Neural crest cell (in vitro differentiated cells): ENCODE measurements around the gene HYAL2. TPM values are rescaled to one million over a fixed set of nuclear protein-coding genes. Genes with fewer than 3 reads are reported as not detected.
A peak's percentile ranks its signal among the peaks of the same experiment; 100 is the strongest.

Experiments
- DNase-seq: peaks from one replicate; pipeline ENCODE4 v3.0.0; 2021; ENCODE audit warnings: low read depth, mixed read lengths, low spot score
- H3K27ac Mint-ChIP-seq: one replicate; pipeline ENCODE4 v1.8.0; 2021; ENCODE audit warnings: mild to moderate bottlenecking, mixed read lengths; ENCODE audit not compliant: unreplicated experiment
- H3K27me3 Mint-ChIP-seq: 2 replicates; pipeline ENCODE4 v1.8.0; 2021; ENCODE audit warnings: low read depth, mild to moderate bottlenecking, mixed read lengths
- H3K36me3 Mint-ChIP-seq: 2 replicates; pipeline ENCODE4 v1.8.0; 2021; ENCODE audit warnings: low read depth, mild to moderate bottlenecking, mixed read lengths
- H3K4me1 Mint-ChIP-seq: 2 replicates; pipeline ENCODE4 v1.8.0; 2021; ENCODE audit warnings: mixed read lengths
- H3K4me3 Mint-ChIP-seq: one replicate; pipeline ENCODE4 v1.8.0; 2021; ENCODE audit warnings: mild to moderate bottlenecking, mixed read lengths
- H3K9me3 Mint-ChIP-seq: 2 replicates; pipeline ENCODE4 v1.8.0; 2021; ENCODE audit warnings: mixed read lengths
- CTCF ChIP-seq: fragments of 200-600 bp; sonication (generic); conservative IDR thresholded peaks from 2 replicates; pipeline ENCODE4 v1.5.0; 2021; ENCODE audit warnings: antibody characterized with exemption, mild to moderate bottlenecking
- total RNA-seq: library from RNA; stranded (reverse); gene quantifications from 2 replicates; pipeline ENCODE4 v1.2.1, GENCODE V29; 2021

The HYAL2 gene
- total RNA-seq, 1 donor from 2014 or later = 78.0 TPM

GRCh38 chr3:50347187-50347813 is 24.8 kb upstream of the HYAL2 start:
- Mint-ChIP-seq H3K4me1 (peaks cover 34% of the 10 kb centered on the region), H3K36me3 (no peaks in the 10 kb centered on the region), H3K27me3 (peaks cover 19% of the 10 kb centered on the region), H3K9me3 (no peaks in the 10 kb centered on the region), H3K27ac (no peak overlapping the region), H3K4me3 (peak overlapping the region; percentile 84)
- DNase-seq = peak; percentile 71
- TF ChIP-seq CTCF = peak; percentile 80

- peaks cover 35% of the 10 kb centered on the region for H3K27me3 Mint-ChIP-seq
- no peak within 1 kb of the TSS for H3K27ac Mint-ChIP-seq
- no peaks in the 10 kb centered on the region for H3K36me3 Mint-ChIP-seq
- no peak for TF ChIP-seq CTCF
- H3K4me3 Mint-ChIP-seq = peak within 1 kb of the TSS; percentile 86
- H3K9me3 Mint-ChIP-seq = no peaks in the 10 kb centered on the region
- H3K4me1 Mint-ChIP-seq = peaks cover 25% of the 10 kb centered on the region
- DNase-seq = peak; percentile 63
Measured at GRCh38 chr3:50345586-50346234, 23.2 kb upstream of the HYAL2 start, which contains the start of gene ZMYND10. ZMYND10 (minus strand) TSS chr3:50345732; CDS start chr3:50345579, 153 bp downstream.

- no peaks in the 10 kb centered on the region for H3K9me3 Mint-ChIP-seq
- H3K36me3 Mint-ChIP-seq = no peaks in the 10 kb centered on the region
- DNase-seq = no peak
- H3K27ac Mint-ChIP-seq = no peak overlapping the region
- peak overlapping the region; percentile 86 for H3K4me3 Mint-ChIP-seq
- TF ChIP-seq CTCF = no peak
- H3K4me1 Mint-ChIP-seq = peaks cover 18% of the 10 kb centered on the region
- H3K27me3 Mint-ChIP-seq = peaks cover 37% of the 10 kb centered on the region
Measured at GRCh38 chr3:50345008-50345407, 22.5 kb upstream of the HYAL2 start.

GRCh38 chr3:50342813-50343633 is 20.5 kb upstream of the HYAL2 start:
- peaks cover 49% of the 10 kb centered on the region for H3K27me3 Mint-ChIP-seq
- peaks cover 28% of the 10 kb centered on the region for H3K4me1 Mint-ChIP-seq
- no peak overlapping the region for H3K27ac Mint-ChIP-seq
- no peaks in the 10 kb centered on the region for H3K36me3 Mint-ChIP-seq
- H3K9me3 Mint-ChIP-seq = no peaks in the 10 kb centered on the region
- DNase-seq = no peak
- H3K4me3 Mint-ChIP-seq = peak overlapping the region; percentile 43
- no peak for TF ChIP-seq CTCF

- Mint-ChIP-seq H3K36me3 (no peaks in the 10 kb centered on the region), H3K27me3 (peaks cover 54% of the 10 kb centered on the region), H3K4me3 (no peak overlapping the region), H3K4me1 (peaks cover 27% of the 10 kb centered on the region), H3K9me3 (no peaks in the 10 kb centered on the region), H3K27ac (no peak overlapping the region)
- no peak for TF ChIP-seq CTCF
- no peak for DNase-seq
Measured at GRCh38 chr3:50341996-50342650, 19.6 kb upstream of the HYAL2 start.
